Trophoblast cell (in vitro differentiated cells and primary cell): Measurements from ENCODE around the gene CAMK1D.
"Not testable (repeated sequence)": the region's sequence is repeated elsewhere in the genome, so short reads cannot be mapped to it uniquely, and the experiment has no call there.

Experiments
- DNase-seq, 2 donors: peaks; one replicate each; pipeline ENCODE4 v3.0.0-alpha.2; 2016
- H2AFZ ChIP-seq: 2 replicates; pipeline ENCODE4 v1.6.1; 2013; ENCODE audit warnings: low read length, moderate library complexity, mild to moderate bottlenecking; ENCODE audit not compliant: insufficient read depth, poor library complexity
- H2AK5ac ChIP-seq: 2 replicates; pipeline ENCODE4 v1.6.1; 2013; ENCODE audit warnings: mild to moderate bottlenecking, low read length
- H2BK120ac ChIP-seq: 2 replicates; pipeline ENCODE4 v1.6.1; 2013; ENCODE audit warnings: low read length, mild to moderate bottlenecking, moderate library complexity; ENCODE audit not compliant: insufficient read depth, poor library complexity
- H2BK12ac ChIP-seq: 2 replicates; pipeline ENCODE4 v1.6.1; 2013; ENCODE audit warnings: mild to moderate bottlenecking, low read length, moderate library complexity
- H2BK5ac ChIP-seq: 2 replicates; pipeline ENCODE4 v1.6.1; 2013; ENCODE audit warnings: low read length, low read depth, moderate library complexity, mild to moderate bottlenecking; ENCODE audit not compliant: poor library complexity
- H3K14ac ChIP-seq: 2 replicates; pipeline ENCODE4 v1.6.1; 2013; ENCODE audit warnings: mild to moderate bottlenecking, low read length
- H3K18ac ChIP-seq: 2 replicates; pipeline ENCODE4 v1.6.1; 2013; ENCODE audit warnings: mild to moderate bottlenecking, low read length
- H3K23ac ChIP-seq: 2 replicates; pipeline ENCODE4 v1.6.1; 2013; ENCODE audit warnings: low read length
- H3K27ac ChIP-seq: 2 replicates; pipeline ENCODE4 v1.5.1; 2013; ENCODE audit warnings: low read depth, mild to moderate bottlenecking, inconsistent platforms, low read length, moderate library complexity
- H3K27me3 ChIP-seq: 2 replicates; pipeline ENCODE4 v1.6.1; 2013; ENCODE audit warnings: inconsistent platforms, mild to moderate bottlenecking, low read length, moderate library complexity; ENCODE audit not compliant: insufficient read depth
- H3K36me3 ChIP-seq, 2 experiments: 1 replicate in 1 of 2; 2 replicates in 1 of 2; pipeline ENCODE4 v1.6.1; 2013; ENCODE audit warnings: low read length in 2 of 2, mild to moderate bottlenecking in 2 of 2, moderate library complexity in 1 of 2; ENCODE audit not compliant: insufficient read depth in 2 of 2, control insufficient read depth in 1 of 2
- H3K4ac ChIP-seq: 2 replicates; pipeline ENCODE4 v1.6.1; 2013; ENCODE audit warnings: low read depth, mild to moderate bottlenecking, low read length, moderate library complexity
- H3K4me1 ChIP-seq, 2 experiments: 1 replicate in 1 of 2; 2 replicates in 1 of 2; pipeline ENCODE4 v1.6.1; 2013; ENCODE audit warnings: low read length in 2 of 2, mild to moderate bottlenecking in 2 of 2, moderate library complexity in 1 of 2; ENCODE audit not compliant: insufficient read depth in 2 of 2, control insufficient read depth in 1 of 2
- H3K4me2 ChIP-seq: 2 replicates; pipeline ENCODE4 v1.6.1; 2013; ENCODE audit warnings: inconsistent platforms, mild to moderate bottlenecking, low read length, moderate library complexity
- H3K4me3 ChIP-seq: 2 replicates; pipeline ENCODE4 v1.5.1; 2013; ENCODE audit warnings: mild to moderate bottlenecking, low read depth, low read length, inconsistent platforms
- H3K79me1 ChIP-seq: one replicate; pipeline ENCODE4 v1.6.1; 2013; ENCODE audit warnings: low read length
- H3K79me2 ChIP-seq: 2 replicates; pipeline ENCODE4 v1.6.1; 2013; ENCODE audit warnings: low read length, mild to moderate bottlenecking; ENCODE audit not compliant: control insufficient read depth, insufficient read depth, poor library complexity
- H3K9ac ChIP-seq: 2 replicates; pipeline ENCODE4 v1.6.1; 2013; ENCODE audit warnings: mild to moderate bottlenecking, low read length
- H3K9me3 ChIP-seq: 2 replicates; pipeline ENCODE4 v1.6.1; 2013; ENCODE audit warnings: low read depth, mild to moderate bottlenecking, control low read depth, inconsistent platforms, low read length; ENCODE audit not compliant: insufficient read depth
- H4K12ac ChIP-seq: 2 replicates; pipeline ENCODE4 v1.6.1; 2013; ENCODE audit warnings: low read depth, mild to moderate bottlenecking, low read length, moderate library complexity
- H4K8ac ChIP-seq: 2 replicates; pipeline ENCODE4 v1.6.1; 2013; ENCODE audit warnings: low read depth, mild to moderate bottlenecking, low read length, moderate library complexity
- H4K91ac ChIP-seq: one replicate; pipeline ENCODE4 v1.6.1; 2013; ENCODE audit warnings: low read depth, mild to moderate bottlenecking, low read length, moderate library complexity
- WGBS: extraction: QIAGEN DNeasy Blood & Tissue Kit; methylation state at CpG from one replicate; pipeline ENCODE4 v1.1.7; 2013; ENCODE audit warnings: missing lambda C conversion rate; ENCODE audit not compliant: insufficient read length, insufficient coverage; ENCODE audit errors: extremely low coverage; 5-methylcytosine and 5-hydroxymethylcytosine counted together

CAMK1D gene

GRCh38 chr10:12712984-12713316, 363.6 kb downstream of the CAMK1D start:
- not testable (repeated sequence) for H3K27me3 ChIP-seq, H2BK12ac ChIP-seq, H3K18ac ChIP-seq, DNase-seq, H2BK120ac ChIP-seq, H4K8ac ChIP-seq, H2BK5ac ChIP-seq, H2AFZ ChIP-seq, H3K9ac ChIP-seq, H3K9me3 ChIP-seq, H4K12ac ChIP-seq, H3K36me3 ChIP-seq, H3K4me1 ChIP-seq, H3K79me1 ChIP-seq, H3K4ac ChIP-seq, H3K79me2 ChIP-seq, H3K14ac ChIP-seq, H3K23ac ChIP-seq, H3K27ac ChIP-seq, H4K91ac ChIP-seq, H3K4me2 ChIP-seq, H3K4me3 ChIP-seq, H2AK5ac ChIP-seq
- WGBS, result no CpG with 5 or more reads among the region's 6 CpGs

GRCh38 chr10:12716042-12716441, 366.7 kb downstream of the CAMK1D start:
- H3K9ac ChIP-seq, result no peak overlapping the region
- H2BK5ac ChIP-seq, result no peak overlapping the region
- no peak overlapping the region for H3K4me3 ChIP-seq
- no peaks in the 10 kb centered on the region for H3K27me3 ChIP-seq
- H3K4ac ChIP-seq, result no peak overlapping the region
- no peak overlapping the region for H3K14ac ChIP-seq
- H2BK120ac ChIP-seq, result no peak overlapping the region
- H3K4me1 ChIP-seq, result peaks cover 0 to 4% of the 10 kb centered on the region in 2 experiments
- H2AK5ac ChIP-seq, result no peak overlapping the region
- H3K36me3 ChIP-seq, result no peaks in the 10 kb centered on the region
- no CpG with 5 or more reads among the region's 9 CpGs for WGBS
- no peaks in the 10 kb centered on the region for H3K9me3 ChIP-seq
- no peak overlapping the region for H4K12ac ChIP-seq
- no peak overlapping the region for H3K4me2 ChIP-seq
- no peak overlapping the region for H4K8ac ChIP-seq
- no peak overlapping the region for H3K18ac ChIP-seq
- H2BK12ac ChIP-seq, result no peak overlapping the region
- no peaks in the 10 kb centered on the region for H3K79me2 ChIP-seq
- no peak for DNase-seq
- no peak overlapping the region for H3K23ac ChIP-seq
- H2AFZ ChIP-seq, result no peak overlapping the region
- no peak overlapping the region for H4K91ac ChIP-seq
- H3K79me1 ChIP-seq, result no peaks in the 10 kb centered on the region
- no peak overlapping the region for H3K27ac ChIP-seq

DNA sequence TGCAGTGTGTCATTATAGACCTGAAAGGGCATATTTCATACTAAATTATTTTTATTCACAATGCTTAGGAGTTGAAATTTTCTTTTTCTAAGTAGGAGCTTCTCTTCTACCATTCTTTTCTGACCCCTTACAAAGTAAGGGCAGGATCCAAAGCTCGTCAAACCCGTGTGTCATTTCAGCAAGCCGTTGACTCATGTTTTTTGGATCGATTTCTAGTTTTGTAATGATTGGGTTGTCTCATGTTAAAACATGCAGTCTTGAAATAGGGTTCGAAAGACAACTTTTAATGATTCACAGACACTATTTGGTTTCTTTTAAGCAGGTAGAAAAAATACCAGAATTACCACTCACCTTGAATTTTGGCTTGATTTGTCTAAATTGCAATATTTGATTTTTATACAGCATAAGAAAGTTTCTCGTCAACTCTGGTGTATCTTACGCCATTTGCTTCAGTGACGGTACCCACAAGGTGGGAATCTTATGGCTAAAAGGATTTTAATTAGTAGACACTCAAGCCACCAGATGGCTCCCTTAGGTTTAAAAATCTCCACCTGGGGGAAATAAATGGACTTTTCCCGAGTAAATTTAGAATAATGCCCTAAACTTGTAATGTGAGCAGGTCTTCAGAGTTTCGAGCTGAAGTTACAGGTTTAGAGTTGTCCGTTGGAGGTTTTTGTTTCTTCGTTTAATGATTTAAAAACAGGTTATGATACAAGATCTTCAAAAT, 368.8 kb downstream of the CAMK1D start:
- H3K9ac ChIP-seq, result no peak overlapping the region
- no CpG with 5 or more reads among the region's 12 CpGs for WGBS
- H3K27ac ChIP-seq, result no peak overlapping the region
- H2BK5ac ChIP-seq, result no peak overlapping the region
- H3K79me1 ChIP-seq, result no peaks in the 10 kb centered on the region
- H3K23ac ChIP-seq, result no peak overlapping the region
- H2BK120ac ChIP-seq, result no peak overlapping the region
- no peak overlapping the region for H3K4ac ChIP-seq
- H2AK5ac ChIP-seq, result no peak overlapping the region
- H4K91ac ChIP-seq, result no peak overlapping the region
- no peak overlapping the region for H3K18ac ChIP-seq
- no peaks in the 10 kb centered on the region for H3K9me3 ChIP-seq
- H3K79me2 ChIP-seq, result no peaks in the 10 kb centered on the region
- no peak overlapping the region for H4K8ac ChIP-seq
- no peak overlapping the region for H4K12ac ChIP-seq
- peak in 1 of 2 donors; percentile 37 for DNase-seq
- H2BK12ac ChIP-seq, result no peak overlapping the region
- H3K4me2 ChIP-seq, result no peak overlapping the region
- H3K4me3 ChIP-seq, result no peak overlapping the region
- H2AFZ ChIP-seq, result no peak overlapping the region
- peaks cover 0 to 4% of the 10 kb centered on the region in 2 experiments for H3K4me1 ChIP-seq
- H3K14ac ChIP-seq, result no peak overlapping the region
- H3K27me3 ChIP-seq, result no peaks in the 10 kb centered on the region
- H3K36me3 ChIP-seq, result no peaks in the 10 kb centered on the region

DNA sequence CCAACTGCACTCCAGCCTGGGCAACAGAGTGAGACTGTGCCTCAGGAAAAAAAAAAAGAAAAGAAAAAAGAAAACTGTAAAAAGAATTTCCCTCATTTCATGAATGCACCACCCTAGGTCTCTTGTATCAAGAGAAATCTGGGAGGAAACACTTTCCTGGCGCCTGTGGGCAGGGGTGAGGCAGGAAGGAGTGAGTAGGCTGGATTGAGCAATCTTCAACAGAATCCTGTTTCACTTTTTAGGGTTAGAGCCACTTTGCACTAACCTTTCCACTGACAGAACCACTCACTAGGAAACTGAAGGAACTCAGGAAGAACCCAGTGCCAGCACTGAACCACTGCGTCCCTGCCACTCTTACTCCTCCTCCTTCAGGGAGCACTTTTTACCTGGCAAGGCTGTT, 370.0 kb downstream of the CAMK1D start:
- no peak overlapping the region for H3K4me2 ChIP-seq
- no peak overlapping the region for H2AFZ ChIP-seq
- H3K79me2 ChIP-seq, result no peaks in the 10 kb centered on the region
- no peak overlapping the region for H3K23ac ChIP-seq
- H3K18ac ChIP-seq, result no peak overlapping the region
- H2AK5ac ChIP-seq, result no peak overlapping the region
- no peak overlapping the region for H3K14ac ChIP-seq
- no peak overlapping the region for H4K91ac ChIP-seq
- no peak overlapping the region for H4K8ac ChIP-seq
- no peak overlapping the region for H2BK120ac ChIP-seq
- no peak overlapping the region for H3K9ac ChIP-seq
- peaks cover 0 to 4% of the 10 kb centered on the region in 2 experiments for H3K4me1 ChIP-seq
- no peak overlapping the region for H3K4me3 ChIP-seq
- DNase-seq, result no peak
- no peaks in the 10 kb centered on the region for H3K79me1 ChIP-seq
- no peaks in the 10 kb centered on the region for H3K36me3 ChIP-seq
- WGBS, result no CpG with 5 or more reads among the region's 2 CpGs
- no peaks in the 10 kb centered on the region for H3K27me3 ChIP-seq
- no peak overlapping the region for H4K12ac ChIP-seq
- no peak overlapping the region for H2BK12ac ChIP-seq
- no peak overlapping the region for H3K27ac ChIP-seq
- H2BK5ac ChIP-seq, result no peak overlapping the region
- H3K9me3 ChIP-seq, result no peaks in the 10 kb centered on the region
- no peak overlapping the region for H3K4ac ChIP-seq
